ENCODE measurements around the gene PGLYRP3.

PGLYRP3 gene

DNA sequence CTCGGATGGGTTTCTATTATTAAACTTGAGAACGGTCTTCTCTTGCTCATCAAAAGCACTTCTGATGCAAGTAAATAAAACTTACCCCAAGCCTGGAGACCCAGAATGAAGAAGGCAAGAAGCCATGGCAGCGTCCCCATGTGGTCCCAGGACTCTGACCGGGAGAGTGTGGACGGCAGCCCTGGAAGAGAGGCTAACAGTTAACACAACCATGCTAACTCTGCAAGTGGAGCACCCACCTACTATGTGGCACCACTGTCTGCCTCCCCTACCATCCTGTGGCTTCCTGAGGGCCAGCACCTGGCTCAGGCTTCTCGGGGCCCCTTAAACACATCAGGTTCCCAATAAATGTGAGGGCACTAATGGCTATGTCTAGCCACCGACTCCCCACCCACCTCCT lies 2.2 kb downstream of the PGLYRP3 start:
- DNase-seq = no peak

DNA sequence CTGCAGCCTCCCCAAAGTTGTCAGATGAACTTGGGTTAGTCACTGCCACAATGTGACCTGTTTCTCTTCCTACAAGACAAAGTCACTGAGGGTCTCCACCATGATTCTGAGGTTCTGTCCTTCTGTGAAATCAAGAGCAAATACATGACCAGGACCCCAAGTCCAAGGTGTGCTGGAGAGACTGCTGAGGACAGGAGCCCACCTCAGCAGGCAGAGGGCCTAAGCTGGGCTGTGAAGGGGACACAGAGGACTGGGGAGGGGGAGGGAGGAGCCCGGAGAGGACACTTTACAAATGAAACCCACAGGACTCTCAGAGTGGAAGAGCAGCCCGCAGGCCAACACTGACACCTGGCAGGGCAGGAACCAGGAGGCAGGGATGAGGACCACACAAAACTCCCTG lies 3.3 kb downstream of the PGLYRP3 start:
- DNase-seq = no peak

DNA sequence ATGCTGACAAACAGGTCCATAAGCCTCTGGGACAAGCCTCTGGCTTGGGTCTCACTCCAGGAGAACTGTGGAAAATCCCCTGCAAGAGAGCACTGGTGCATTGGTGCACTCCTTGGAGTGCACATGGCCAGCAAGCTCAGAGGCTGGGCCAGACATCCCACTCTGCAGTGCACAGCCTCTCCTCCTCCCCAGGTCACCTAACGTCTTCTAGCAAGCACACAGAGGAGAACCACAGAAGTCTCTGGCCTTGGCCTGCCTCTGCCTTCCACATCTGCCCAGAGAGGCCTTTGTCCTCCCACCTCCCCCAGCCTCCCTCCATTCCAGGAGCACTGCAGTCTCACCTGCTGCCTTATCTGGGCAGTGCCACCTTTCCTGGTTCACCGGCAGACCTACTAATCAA lies 4.2 kb downstream of the PGLYRP3 start:
- no peak for DNase-seq

DNA sequence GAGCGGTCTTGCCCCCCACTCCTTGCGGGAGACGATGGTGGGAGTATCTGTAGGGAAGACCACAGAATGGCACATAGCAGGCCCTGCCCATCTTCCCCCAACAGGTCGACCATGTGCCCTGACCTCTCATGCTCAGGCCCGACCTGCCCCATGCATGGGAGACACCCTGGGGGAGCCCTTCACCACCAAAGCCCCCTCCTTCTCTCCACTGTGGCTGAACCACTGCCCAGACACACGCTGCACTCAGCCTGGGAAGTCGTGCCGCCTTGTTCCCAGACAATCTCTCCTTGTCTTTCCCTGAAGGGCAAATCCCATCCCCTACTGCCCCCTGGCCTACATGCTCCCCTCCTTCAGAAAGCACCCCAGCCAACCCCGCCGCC lies 5.5 kb downstream of the PGLYRP3 start:
- DNase-seq = no peak

DNA sequence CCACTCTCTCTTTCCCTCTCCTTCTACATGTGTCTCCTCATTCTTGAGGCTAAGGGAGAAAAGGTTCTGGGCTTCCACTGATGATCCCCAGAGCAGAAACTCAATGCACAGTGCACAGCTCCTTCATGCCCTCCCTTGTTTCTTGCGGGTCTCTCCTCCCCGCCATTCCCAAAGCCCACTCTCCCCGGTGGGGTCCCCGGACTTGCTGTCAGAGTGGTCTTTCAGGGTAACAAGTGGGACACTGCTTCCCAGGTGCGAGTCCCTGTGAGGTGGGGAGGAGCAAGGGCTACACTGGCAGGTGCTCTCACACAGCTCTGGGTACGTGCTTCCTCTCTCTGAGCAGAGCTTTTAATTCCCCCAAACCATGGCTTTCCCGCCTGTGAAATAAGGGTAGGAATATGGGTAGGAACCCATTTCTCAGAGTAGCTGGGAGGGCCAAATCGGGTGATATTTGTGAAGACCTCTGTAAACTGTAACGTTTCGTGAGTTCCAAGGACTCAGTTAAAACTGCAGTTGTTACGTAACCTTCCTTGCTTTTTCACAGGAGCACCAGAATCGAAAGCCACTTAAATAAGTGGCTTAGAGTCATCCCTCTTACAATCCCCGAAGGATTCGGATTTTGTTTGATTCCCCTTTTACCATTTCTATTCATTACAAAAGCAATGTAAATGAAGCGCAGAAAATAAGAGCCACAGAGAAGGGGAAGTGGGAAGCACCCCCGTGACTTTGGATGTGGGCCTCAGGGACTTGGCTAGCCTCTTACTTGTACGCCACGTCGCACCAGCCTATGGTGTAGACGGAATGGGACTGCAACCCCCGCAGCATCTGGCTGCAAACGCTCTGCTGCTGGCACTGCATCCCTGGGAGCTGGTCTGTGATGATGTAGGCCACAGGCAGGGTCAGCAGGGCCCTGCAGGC lies 6.2 kb downstream of the PGLYRP3 start:
- no peak for DNase-seq

DNA sequence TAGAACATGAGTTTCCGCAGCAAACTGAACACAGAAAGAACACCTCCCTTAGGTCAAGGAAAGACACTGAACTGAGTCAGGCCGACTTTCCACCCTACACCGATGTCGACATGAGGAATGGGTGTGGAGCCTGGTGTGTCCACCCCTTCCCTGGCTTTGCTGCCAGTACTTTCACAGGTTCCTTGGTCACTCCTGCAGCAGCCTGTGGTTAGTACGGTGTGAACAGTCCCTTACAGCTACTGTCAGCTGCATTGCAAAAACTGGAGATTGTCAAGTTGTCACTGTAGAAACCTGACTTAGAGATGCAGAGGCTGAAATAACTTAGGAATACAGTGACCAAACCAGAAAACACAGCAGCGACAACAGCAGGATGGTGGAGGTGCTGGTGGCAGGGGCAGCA lies 7.1 kb downstream of the PGLYRP3 start:
- no peak for DNase-seq

DNA sequence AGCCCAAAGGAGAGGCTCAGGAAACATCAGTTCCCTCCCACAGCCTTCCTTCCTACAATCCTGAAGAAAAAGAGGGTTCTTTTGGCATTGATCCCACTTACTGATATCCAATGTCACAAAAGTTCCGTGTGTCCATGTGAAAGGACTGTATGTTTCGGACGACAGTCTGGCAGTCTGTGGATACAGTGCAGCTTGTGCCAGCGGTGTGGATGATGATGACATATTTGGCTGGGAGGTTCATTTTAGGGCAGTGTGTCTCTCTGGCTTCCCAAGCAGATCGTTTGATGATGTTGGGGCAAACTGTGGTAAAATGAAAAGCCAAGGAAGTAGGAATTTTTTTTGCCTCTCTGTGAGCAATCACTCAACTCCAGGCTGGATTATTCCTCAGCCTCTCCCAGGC lies 10.4 kb downstream of the PGLYRP3 start:
- no peak for DNase-seq

DNA sequence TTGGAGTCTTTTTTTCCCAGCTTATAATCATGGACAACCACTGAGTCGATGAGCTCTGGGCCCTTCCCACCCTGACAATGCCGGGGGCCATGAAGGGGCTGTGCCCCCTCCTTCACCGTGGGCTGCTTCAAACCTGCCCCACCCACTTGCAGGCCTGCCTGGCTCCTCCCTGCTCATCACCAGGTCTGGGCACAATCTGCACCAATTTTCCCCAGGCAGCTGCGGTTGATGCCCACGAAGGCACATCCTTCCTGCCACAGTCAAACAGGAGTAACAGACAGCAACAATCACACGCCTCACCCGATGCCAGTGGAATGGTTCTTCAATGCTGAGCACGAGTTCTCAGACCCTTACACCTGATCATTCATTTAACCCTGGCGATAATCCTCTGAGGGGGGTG lies 18.9 kb downstream of the PGLYRP3 start:
- no peak for DNase-seq

DNA sequence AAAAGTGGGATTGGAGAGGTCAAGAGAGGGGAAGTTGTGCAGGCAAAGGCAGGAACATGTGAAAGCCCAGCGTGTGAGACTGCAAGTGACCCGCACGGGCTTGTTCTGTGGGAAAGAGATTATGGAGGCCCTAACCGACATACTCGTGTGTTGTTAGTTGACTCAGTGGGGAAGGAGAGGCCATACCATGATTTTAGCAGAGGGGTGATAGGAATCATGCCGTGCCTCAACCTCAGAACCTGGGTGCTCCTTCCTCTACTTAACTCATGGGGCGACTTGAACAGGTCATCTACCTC lies 19.3 kb downstream of the PGLYRP3 start:
- DNase-seq = no peak

DNA sequence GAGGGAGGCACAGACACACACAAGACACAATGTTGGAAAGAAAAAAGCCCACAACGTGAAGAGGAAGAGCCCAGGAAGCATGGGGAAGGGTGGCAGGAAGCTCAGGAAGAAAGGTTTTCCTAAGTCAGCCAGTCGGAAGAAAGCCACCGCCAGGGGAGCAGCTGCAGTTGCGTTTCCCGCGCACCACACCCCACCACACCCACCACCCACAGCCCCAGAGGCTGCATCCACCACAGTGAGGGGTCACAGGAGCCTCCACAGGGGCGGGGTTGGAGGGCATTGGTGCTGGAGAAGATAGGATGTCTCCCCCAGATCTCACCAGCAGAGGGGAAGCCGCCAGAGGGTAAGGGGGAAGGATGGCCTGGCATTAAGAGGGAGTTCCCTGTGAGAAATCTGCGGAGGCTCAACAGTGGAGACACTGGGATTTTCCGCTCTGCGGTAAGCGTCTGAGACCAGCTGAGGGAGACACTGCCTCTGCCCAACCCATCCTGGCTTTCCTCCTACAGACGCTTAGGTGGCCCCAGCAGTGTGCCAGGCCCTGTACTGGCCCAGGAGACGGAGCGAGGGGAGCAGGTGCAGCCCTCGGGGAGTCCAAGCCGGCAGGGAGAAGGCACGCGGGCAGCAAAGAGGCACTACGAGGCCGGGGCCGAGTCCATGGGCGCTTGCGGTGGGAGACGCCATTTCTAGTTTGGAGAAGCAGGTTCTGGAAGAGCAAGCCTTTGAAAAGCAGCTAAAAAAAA lies 19.8 kb downstream of the PGLYRP3 start:
- no peak for DNase-seq

DNA sequence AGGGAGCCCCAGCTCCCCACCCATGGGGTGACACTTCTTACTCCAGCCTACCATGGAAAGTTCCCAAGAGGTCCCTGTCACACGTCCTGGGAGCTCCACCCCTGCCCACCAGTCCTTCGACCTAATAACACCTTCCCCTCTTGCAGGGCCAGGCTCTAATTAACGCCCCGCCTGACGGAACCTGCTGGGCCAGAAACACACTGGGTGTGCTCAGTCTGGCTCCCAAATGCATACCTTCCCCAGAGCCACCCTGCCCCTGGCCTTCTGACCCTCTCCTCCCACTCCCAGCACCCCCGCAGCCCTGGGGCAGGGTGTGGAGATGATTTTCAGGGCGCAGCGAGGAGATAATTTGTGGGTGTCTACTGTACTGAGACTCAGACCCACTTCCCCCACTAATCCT lies 20.6 kb downstream of the PGLYRP3 start:
- DNase-seq = no peak

DNA sequence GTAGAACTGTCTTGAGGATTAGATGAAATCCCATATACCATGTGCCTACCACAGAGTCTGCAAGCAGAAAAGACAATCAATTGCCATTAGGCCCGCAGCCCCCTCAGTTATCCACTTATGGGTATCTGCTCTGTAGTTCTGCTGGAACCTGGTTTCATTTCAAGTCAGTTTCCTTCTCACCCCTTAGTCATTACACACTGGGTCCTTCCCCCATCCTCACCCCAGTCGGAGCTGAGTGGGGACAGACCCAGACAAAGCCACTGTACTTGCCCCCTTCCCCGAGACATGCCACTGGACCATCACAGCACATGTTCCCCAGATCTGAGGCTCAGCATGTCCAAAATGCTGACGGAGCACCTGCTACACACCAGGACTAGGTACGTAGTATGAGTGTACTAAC lies 21.2 kb downstream of the PGLYRP3 start:
- no peak for DNase-seq

DNA sequence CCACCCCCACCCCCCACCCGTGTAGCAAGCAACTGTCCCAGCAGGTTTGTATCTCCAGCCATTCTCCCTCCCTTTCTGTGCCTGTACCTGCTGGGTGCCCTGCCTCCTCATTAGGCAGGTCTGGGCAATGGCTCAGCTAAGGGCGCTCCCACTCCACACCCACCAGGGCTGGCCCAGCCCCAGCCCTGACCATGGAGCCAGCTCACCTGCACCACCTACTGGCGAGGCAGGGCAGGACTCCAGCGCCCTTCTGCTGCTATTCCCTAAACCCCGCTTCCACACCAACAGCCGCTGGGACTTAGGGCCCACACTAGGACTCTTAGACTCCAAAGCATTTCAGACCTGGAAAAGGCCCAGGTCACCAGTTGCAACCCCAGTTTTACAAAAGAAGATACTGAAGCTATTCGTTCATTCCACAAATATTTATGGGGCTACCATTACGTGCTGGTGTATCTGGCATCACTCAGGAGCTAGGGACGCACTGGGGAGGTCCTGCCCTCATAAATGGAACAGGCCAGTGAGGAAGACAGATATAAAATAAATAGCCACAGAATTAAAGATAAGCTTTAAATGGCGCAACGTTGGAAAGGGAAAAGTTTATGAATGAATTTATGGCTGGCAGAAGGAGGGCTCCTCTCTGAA lies 24.0 kb downstream of the PGLYRP3 start:
- DNase-seq = peak; percentile 39

DNA sequence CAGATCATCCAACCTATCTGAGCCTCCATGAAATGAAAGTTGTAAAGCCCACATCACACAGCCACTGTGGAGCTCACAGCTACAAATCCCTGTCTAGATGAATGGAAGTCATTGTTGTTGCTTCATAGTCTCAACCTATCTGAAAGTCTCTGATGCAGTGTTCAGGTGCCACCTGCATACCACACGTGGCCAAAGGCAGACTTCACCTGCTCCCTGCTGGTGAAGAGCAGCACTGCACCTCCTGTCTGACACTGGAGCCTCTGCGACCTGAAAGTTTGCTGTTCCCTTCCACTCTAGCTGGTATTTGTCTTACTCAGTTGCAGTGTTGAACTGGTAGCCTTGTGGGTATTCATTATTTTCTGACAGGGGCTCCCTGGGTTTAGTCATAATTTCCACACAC lies 34.9 kb downstream of the PGLYRP3 start:
- DNase-seq = peak; percentile 56

DNA sequence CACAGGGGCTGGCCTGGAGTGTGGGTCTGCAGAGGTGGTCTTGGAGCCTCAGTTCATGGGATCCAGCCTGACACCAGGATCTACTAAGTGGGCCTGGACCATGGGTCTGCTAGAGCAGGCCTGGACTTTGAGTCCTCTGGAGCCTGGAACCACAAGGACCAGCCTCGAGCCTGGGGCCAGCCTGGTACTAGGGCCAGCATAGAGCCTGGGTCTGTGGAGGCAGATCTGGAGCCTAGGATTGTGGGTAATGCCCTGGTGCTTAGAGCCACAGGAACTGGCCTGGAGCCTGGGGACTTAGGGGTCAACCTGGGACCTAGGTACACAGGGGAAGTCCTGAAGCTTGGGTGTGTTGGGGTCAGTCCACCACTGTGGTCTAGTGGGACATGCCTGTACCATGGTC lies 40.6 kb downstream of the PGLYRP3 start:
- DNase-seq = no peak

DNA sequence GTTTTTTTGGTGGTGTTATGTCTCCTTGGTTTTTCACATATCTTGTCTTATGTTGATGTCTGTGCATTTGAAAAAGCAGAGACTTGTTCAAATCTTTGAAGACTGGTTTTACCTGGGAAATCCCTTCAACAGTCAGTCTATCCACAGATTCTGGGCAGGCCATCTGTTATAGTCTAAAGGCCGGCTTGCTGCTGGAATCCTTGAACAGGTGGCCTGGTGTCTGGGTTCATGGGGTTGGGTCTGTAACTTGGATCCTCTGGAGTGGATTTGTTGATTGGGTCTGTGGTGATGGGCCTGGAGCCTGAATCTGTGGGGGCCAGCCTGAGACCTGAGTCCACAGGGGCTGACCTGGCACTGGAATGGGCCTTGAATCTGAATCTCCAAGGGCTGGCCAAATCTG lies 41.0 kb downstream of the PGLYRP3 start:
- no peak for DNase-seq

DNA sequence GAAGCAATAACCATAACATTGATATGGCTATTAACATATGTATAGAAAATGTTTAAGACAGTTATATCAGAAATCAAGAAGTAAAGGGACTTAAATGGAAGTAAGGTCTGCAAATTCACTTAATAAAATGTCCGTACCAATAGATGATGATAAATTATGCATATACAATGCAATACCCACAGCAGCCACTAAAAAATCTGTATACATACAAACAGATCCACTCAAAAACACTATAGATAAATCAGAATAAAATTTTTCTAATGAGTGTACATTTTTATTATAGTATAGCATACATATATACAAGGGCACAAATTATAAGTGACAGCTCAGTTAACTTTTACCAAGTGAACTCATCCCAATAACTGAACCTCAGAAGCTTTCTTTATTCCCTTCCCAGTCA lies 47.3 kb downstream of the PGLYRP3 start:
- DNase-seq = no peak

DNA sequence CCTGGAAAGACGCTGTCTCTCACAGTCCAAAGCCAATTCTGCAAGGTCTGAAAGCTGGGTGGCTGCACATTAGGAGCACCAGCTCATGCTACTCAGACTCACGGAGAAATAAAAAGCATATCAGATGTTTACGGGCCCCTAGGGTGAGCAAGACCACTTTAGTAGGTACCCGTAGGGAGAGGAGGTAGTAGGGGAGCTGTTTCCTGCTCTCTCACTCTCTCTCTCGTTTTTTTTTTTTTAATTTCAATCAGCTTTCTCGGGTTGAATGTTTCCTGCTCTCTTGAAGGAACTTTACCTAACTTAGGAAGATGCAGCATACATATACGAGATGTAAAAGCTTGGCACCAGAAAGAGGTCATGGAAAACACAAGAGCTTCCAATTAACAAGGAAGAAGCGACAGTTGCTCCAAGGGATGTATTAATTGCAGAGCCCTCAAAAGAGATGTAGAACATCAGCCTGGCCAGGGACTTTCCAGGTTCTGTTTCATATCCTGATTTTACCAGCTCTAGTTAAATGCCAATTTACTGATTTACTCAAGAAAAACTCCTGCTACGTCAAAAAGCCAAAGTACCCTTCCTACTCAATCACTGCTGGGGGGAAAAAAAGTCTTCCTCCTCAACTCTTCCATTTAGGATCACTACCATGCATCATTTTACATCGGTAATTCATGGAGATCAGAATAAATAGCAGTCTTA lies 50.1 kb downstream of the PGLYRP3 start:
- no peak for DNase-seq

DNA sequence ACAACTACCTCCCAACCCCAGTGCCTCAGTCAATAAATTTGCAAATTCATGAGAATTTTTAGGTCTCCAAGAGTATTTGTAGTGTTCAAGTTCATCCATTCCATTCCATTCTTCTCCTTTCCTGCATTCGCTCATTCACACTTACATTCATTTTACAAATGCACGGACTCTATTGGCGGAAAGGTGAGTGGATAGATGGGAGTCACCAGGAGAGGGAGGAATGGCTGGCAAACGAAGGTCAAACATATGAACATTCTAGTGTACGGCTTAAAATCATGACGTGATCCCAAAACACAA lies 50.7 kb downstream of the PGLYRP3 start:
- DNase-seq = no peak

DNA sequence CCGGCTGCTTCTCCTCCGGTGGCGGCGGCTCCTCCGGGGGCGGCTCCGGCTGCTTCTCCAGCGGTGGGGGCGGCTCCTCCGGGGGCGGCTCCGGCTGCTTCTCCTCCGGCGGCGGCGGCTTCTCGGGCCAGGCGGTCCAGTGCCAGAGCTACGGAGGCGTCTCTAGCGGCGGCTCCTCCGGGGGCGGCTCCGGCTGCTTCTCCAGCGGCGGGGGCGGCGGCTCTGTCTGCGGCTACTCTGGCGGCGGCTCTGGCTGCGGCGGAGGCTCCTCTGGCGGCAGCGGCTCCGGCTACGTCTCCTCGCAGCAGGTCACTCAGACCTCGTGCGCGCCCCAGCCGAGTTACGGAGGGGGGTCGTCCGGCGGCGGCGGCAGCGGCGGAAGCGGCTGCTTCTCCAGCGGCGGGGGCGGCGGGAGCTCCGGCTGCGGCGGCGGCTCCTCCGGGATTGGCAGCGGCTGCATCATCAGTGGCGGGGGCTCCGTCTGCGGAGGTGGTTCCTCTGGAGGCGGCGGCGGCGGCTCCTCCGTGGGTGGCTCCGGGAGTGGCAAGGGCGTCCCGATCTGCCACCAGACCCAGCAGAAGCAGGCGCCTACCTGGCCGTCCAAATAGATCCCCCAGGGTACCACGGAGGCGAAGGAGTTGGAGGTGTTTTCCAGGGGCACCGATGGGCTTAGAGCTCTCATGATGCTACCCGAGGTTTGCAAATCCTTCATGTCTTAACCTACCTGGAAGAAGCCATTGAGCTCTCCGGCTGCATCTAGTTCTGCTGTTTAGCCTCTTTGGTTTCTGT lies 51.3 kb downstream of the PGLYRP3 start:
- DNase-seq = no peak

DNA sequence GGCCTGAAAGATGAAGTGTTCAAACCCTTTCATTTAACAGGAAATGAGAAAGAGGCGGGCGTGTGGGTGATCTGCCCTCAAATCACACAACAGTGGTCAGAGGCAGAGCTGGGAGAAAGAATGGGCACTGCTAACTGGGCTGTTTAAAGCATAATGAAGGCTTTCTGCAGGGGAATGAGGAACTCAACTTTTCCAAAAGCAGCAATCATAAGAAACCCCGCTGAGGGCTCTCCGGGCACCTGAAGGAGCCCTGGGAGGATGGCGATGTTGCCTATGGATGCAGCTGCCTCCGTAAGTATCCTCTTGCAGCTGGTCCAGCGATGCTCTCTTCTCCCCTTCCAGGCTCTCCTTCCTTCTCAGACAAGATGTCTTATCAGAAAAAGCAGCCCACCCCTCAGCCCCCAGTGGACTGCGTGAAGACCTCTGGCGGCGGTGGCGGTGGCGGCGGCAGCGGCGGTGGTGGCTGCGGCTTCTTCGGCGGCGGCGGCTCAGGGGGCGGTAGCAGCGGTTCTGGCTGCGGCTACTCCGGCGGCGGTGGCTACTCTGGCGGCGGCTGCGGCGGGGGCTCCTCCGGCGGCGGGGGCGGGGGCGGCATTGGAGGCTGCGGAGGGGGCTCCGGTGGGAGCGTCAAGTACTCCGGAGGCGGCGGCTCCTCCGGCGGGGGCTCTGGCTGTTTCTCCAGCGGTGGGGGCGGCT lies 52.0 kb downstream of the PGLYRP3 start:
- no peak for DNase-seq

DNA sequence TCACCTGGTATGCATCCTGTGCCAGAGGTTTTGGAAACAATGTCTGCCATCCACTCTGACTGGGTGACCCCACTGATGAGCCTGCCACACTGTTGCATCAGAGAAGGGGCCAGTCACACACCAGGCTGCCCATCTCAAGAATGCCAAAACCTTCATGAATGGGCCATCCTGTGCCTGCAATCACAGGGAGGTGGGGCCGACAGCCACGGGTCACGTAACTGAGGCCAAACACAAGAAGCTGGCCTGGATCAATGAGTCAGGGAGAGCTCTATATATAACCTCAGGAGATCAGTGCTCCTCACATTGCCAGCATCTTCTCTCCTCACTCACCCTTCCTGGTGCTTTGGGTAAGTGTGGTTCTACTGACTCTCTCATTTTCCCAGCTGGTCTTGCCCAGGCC lies 53.4 kb downstream of the PGLYRP3 start, which contains the start of gene LORICRIN:
Gene LORICRIN (plus strand): TSS at position 301 of the 400 bp plus-strand sequence. CDS start 1,263 bp downstream, outside the sequence.
- DNase-seq = no peak
